Activated effector memory CD4-positive, alpha-beta T cell treated with anti-CD3 and anti-CD28 coated beads, Interleukin-2, amount 50 U/mL, for 16 hours (primary cell): ENCODE data around the gene TFIP11.
A peak's percentile ranks its signal among the peaks of the same experiment; 100 is the strongest.

Experiments used
- DNase-seq: peaks from one replicate; pipeline ENCODE4 v3.0.0-alpha.2; 2020

The TFIP11 gene

GRCh38 chr22:26476705-26477340 lies 35.5 kb downstream of the TFIP11 start:
- DNase-seq = no peak

GRCh38 chr22:26474682-26475081 lies 37.6 kb downstream of the TFIP11 start:
- no peak for DNase-seq

- DNase-seq = no peak
Measured at GRCh38 chr22:26471522-26471921, 40.8 kb downstream of the TFIP11 start.

DNA sequence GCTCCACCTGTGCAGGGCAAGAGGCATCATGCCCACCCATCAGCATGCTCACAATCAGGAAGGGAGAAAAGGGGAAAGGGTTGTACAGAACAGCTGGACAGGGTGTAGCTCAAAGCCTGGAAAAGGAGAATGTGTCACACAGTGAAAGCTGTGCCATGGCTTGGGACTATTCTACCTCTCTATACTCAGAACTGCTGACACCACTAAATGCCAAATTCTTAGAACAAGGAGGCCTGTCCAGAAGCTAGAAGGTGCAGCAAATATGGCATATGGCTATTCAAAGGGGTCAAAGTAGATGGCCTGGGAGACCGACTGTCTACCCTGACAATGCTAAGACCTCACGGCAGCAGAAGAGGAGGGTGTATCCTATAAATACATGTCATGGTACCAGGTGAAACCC lies 41.5 kb downstream of the TFIP11 start:
- no peak for DNase-seq

- DNase-seq = no peak
Measured at GRCh38 chr22:26466196-26466595, 46.1 kb downstream of the TFIP11 start.

DNA sequence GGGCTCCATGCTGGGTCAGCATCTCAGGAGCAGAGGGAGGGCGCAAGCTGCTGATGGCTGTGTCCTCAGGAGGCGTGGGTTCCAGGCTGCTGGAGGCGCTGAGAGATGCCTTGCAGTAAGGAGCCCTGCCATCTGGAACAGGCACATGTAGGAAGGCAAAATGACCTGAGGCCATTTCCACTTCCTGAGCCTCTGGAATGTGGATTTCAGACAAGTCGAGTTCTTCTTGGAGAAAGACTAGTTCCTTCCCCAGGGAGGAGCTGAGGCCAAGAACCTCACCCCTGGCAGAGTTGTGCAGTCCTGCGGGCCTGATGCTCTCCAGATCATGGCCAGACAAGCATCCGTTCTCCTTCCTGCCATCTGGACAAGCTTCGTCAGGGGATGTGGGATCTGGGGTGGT lies 48.0 kb downstream of the TFIP11 start:
- no peak for DNase-seq

DNA sequence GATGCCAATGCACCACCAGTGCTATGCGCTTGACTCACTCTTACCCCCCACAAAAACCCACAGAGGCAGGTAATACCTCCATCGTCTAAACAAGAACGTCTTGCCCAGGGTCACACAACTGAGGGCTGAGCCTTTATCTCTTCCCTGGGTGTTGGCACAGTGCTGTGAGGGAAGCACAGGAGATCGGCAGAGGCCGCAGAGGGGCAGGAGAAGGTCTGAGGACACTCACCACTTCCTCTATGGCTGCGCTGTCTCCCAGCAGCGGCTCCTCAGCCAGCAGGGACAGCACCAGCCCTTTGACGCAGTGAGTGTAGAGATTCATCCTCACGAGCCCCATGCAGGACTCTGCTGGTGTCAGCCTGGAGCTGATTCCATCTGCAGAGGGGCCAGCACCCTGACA lies 48.6 kb downstream of the TFIP11 start:
- no peak for DNase-seq

GRCh38 chr22:26463101-26463661 lies 49.1 kb downstream of the TFIP11 start:
- DNase-seq = no peak

GRCh38 chr22:26462641-26463040 lies 49.6 kb downstream of the TFIP11 start:
- no peak for DNase-seq

DNA sequence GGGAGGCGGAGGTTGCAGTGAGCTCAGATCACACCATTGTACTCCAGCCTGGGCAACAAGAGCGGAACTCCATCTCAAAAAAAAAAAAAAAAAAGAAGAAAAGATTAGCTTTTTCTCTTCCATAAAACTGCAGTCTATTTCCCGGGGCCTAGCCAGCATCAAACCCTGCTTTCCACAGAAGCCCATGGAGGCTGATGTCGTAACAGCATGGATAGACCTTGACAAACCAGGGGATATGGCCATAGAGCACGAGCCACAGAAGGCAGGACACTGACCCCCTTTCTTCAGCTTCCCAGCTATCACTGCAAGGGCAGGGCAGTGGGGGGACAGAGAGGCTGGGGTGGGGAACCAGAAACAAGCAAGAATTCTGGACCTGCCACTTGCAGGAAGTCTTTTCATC lies 50.2 kb downstream of the TFIP11 start:
- no peak for DNase-seq

GRCh38 chr22:26461188-26461810 lies 51.0 kb downstream of the TFIP11 start:
- DNase-seq = peak; percentile 80

DNA sequence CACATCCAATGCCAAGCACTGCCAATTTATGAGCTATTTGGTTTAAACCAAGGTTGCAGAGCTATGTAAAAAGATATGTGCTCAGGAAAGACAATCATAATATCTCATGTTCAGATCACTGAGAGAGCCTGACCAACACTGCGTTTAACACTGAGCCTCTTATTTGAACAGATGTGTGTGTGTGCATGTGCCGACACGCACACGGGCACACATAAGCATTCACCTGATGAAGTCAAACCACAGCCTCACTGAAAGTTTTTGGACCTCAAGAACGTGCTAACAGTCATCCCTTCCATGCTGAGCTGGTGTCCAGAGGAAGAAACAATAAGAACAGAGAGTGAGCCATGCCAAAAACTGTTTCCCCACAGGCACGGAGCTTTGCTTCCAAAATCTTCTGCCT lies 52.1 kb downstream of the TFIP11 start:
- DNase-seq = no peak

DNA sequence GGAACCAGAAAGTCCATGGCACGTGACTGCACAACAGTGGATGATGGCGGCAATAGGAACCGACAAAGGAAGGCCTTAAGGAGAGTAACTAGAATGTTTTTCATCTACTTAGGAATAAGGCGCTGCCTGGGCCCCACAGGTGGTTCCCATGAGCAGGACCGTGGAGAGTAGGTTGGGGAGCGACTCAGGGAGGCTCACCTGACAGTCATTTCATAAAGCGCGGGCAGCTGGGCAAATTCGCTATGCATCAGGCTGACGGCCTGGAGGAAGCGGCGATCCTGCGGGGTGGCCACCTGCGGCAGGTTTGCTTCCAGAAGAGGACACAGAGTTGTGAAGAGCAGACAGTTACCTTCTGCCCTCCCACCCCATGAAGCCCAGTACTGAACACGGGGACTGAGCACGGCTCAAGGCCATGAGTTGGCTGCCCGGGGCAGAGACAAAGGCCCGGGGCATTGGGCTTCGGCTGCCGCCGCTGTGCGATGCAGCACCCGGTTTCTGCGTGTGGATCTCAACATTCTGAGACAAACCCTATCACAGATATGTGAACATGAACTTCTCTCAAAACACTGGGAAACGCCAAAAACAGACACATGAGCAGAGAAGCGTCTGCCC lies 54.5 kb downstream of the TFIP11 start:
- no peak for DNase-seq

DNA sequence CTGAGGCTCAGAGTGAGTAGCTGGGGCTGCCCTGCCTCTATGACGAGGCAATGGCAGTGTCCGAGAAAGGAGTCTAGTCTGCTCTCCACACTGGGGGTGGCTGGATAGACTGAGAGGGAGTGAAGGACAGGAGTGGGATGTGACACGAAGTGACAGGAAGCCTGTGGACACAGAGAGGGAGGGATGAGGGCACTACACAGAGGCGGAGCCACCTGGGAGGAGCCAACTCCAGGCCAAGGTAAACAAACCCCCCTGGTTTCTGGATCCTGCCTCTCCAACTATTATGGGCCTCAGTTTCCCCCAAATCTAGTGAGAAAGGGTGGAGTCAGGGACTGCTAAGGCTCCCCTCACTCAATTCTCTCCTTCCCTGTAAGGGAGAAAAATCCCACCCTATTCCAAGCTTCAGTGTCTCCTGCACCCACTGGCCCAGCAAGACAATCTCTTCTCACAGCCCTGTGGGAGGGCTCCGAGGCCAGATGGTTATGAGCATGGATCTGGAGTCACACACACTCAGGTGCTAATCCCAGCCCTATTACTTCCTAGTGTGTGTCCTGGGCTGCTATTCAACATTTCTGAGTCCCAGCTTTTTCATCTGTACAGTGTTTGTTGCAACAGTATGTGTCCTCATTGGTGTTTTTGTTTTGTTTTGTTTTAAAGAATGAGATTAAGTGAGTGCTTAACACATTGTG lies 58.3 kb downstream of the TFIP11 start:
- no peak for DNase-seq

- DNase-seq = no peak
Measured at GRCh38 chr22:26453216-26453615, 59.1 kb downstream of the TFIP11 start.

DNA sequence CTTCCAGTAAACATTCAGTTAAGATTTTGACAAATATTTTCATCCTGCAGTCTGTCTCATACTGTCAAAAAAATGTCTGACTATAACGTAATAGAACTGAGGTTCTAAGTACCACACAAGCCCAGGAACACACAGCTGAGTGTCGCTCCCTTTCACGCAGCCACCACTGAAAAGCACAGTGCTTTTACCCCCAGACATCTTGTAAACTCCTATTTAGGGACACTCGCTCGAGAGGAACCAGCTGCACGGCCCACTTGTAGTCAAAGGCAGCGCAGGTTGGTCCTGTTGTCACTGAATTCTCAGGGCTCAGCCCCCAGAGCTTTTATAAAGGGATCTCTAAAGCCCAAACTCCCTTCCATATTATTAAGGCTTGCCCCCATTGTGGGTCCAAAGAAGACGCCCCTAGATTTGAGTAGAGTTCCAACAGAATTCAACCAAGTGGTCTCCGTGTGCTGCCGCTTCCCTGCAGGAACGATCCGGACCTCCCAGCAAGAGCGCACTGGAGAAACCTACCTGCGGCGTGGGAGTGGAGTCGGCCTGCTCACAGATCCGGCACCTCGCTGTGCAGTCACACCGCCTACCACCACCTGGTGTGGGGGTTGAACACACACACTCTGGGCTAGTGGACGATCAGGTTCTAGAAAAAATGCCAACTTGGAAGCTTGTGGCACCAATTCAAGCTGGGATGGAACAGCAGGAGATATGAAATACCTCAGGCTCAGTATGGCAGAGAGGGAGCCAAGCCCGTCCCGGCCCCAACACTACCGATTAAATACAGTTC lies 59.8 kb downstream of the TFIP11 start:
- no peak for DNase-seq

DNA sequence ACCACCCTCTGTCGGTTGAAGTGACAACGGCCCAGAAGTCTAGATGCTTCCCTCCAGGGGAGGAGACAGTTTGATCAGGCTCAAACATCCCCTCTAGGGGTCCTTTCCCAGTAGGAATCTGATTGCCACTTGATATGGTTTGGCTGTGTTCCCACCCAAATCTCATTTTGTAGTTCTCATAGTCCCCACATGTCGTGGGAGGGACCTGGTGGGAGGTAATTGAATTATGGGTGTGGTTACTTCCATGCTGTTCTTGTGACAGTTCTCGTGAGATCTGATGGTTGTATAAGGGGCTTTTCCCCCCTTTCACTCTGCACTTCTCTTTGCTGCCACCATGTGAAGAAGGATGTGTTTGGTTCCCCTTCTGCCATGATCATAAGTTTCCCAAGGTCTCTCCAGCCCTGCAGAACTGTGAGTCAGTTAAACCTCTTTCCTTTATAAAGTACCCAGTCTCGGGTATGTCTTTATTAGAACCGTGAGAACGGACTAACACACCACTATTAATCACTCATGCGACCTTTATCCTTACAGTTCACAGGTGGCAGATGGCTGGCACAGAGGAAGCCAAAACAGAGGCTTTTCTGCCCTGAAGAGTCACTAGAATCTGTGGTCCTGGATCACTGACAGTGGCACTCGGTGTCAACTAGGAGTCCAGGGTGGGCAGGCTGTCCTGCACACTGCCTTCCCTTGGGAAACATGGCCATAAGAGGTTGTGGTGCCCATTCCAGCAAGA lies 61.7 kb downstream of the TFIP11 start:
- no peak for DNase-seq

- DNase-seq = no peak
Measured at GRCh38 chr22:26448941-26449340, 63.3 kb downstream of the TFIP11 start.

DNA sequence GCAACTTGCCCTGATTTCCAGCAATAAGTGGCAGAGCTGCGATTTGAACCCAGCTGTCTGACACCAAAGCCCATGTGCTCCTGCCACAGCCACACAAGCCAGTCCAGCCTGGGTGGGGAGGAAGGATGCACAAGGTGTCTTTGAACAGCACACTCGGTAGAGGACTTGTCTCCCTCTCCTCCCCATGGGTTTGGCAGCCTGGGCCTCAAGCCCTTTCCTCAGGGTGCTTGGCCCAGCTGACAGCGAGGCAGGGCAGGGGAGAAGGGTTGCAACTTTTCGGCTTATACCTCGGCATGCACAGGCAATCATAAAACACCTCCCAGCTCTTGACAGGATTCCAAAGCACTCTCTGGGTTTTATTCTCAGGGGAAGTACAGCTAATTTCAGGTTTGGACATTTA lies 63.9 kb downstream of the TFIP11 start:
- DNase-seq = no peak

DNA sequence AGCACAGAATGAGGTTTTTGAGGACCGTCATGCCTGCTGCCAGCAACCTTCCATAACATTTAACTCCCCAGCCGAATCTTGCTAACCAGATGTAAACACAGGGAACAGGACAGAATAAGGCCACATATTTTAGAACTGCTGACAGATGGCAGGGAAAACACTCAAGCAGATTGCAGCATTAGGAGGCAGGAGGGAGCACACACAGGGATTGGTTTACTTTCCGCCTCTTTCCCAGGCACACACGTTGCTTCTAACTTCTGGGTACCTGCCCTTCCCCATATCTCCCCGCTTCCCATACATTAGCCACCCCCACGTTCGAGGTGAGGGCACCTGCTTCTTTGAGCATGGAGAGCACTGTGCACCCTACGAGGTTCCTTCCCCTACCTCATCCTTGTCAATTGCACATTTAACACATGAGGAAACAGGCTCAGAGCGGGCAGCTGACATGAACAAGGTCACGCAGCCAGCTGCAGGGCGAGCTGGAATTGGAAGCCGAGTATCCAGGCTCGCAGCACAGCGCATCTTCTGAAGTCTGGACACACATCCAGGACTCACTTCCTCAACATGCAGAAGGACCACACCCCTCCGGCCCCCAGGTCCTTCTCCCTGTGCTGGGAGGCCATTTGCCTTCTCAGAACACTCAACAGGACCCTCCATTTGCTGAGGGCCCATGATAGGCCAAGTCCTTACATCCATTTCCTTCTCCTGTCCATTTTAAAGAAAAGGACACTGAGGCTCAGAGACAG lies 64.5 kb downstream of the TFIP11 start:
- DNase-seq = no peak

GRCh38 chr22:26446808-26447515 lies 65.3 kb downstream of the TFIP11 start:
- DNase-seq = no peak
